ENCODE data around the gene PKP4. TPM values are rescaled to one million over a fixed set of nuclear protein-coding genes. Genes with fewer than 3 reads are reported as not detected.
A peak's percentile ranks its signal among the peaks of the same experiment; 100 is the strongest.

Gene PKP4
- total RNA-seq, 8 experiments from 2014 or later = 17.8 to 43.0 (median 29.1) TPM

- in situ Hi-C loops (cut with MboI; ENCODE audit: low pct_unique_long_range_greater_than_20kb in 2 of 9, low sequenced_read_pairs in 9 of 9, unreplicated experiment in 9 of 9) = no loop called here
- 58 to 100% (median 84%) methylated on average over 1 to 2 of the region's 2 CpGs; no CpG with 5 or more reads in 2 of the 10 experiments for WGBS, 10 experiments
- H3K4me1 ChIP-seq (replicated peaks in 1 of 2) = no peaks in the 10 kb centered on the region
- H3K27ac ChIP-seq = no peak overlapping the region
- no peak overlapping the region for H3K4me3 ChIP-seq
- no peak for ATAC-seq (replicated peaks in 6 of 8)
These were observed 50.9 kb downstream of the PKP4 start for GRCh38 chr2:158507679-158508078.

GRCh38 chr2:158509928-158510797 is 53.4 kb downstream of the PKP4 start:
- H3K4me3 ChIP-seq = no peak overlapping the region
- in situ Hi-C loops (cut with MboI; ENCODE audit: low pct_unique_long_range_greater_than_20kb in 2 of 9, low sequenced_read_pairs in 9 of 9, unreplicated experiment in 9 of 9) = no loop called here
- peak in 5 of 8 experiments; percentile 31 to 75 (median 67) for ATAC-seq (replicated peaks in 6 of 8)

GRCh38 chr2:158510887-158511286 is 54.1 kb downstream of the PKP4 start:
- ATAC-seq (replicated peaks in 6 of 8) = no peak
- no peak overlapping the region for H3K27ac ChIP-seq
- in situ Hi-C loops (cut with MboI; ENCODE audit: low pct_unique_long_range_greater_than_20kb in 2 of 9, low sequenced_read_pairs in 9 of 9, unreplicated experiment in 9 of 9) = no loop called here
- WGBS, 10 experiments = 98 to 100% methylated on average over 5 of the region's 8 CpGs; no CpG with 5 or more reads in 8 of the 10 experiments
- H3K4me1 ChIP-seq (replicated peaks in 1 of 2) = no peaks in the 10 kb centered on the region
- no peak overlapping the region for H3K4me3 ChIP-seq

More at GRCh38 chr2:158509928-158510797, 53.4 kb downstream of the PKP4 start:
- Histone ChIP-seq H3K4me1 (replicated peaks in 1 of 2) (no peaks in the 10 kb centered on the region), H3K27ac (no peak overlapping the region)
- whole genome bisulfite sequencing, 10 experiments = 0 to 100% (median 92%) methylated on average over 1 to 2 of the region's 2 CpGs; no CpG with 5 or more reads in 2 of the 10 experiments

- no peak for ATAC-seq (replicated peaks in 6 of 8)
- H3K4me1 ChIP-seq (replicated peaks in 1 of 2) = no peaks in the 10 kb centered on the region
- H3K4me3 ChIP-seq = no peak overlapping the region
- no peak overlapping the region for H3K27ac ChIP-seq
- in situ Hi-C loops (cut with MboI; ENCODE audit: low pct_unique_long_range_greater_than_20kb in 2 of 9, low sequenced_read_pairs in 9 of 9, unreplicated experiment in 9 of 9) = no loop called here
These were observed 55.0 kb downstream of the PKP4 start for GRCh38 chr2:158511706-158512105.

GRCh38 chr2:158512323-158512722 is 55.6 kb downstream of the PKP4 start:
- H3K27ac ChIP-seq = no peak overlapping the region

GRCh38 chr2:158513841-158514240 is 57.1 kb downstream of the PKP4 start:
- in situ Hi-C loops (cut with MboI; ENCODE audit: low pct_unique_long_range_greater_than_20kb in 2 of 9, low sequenced_read_pairs in 9 of 9, unreplicated experiment in 9 of 9) = no loop called here
- peak in 3 of 8 experiments; percentile 37 to 51 (median 38) for ATAC-seq (replicated peaks in 6 of 8)
- Histone ChIP-seq H3K4me1 (replicated peaks in 1 of 2) (no peaks in the 10 kb centered on the region), H3K27ac (no peak overlapping the region), H3K4me3 (no peak overlapping the region)
- 43 to 100% (median 91%) methylated on average over 2 to 5 of the region's 5 CpGs for WGBS, 10 experiments

More at GRCh38 chr2:158512323-158512722, 55.6 kb downstream of the PKP4 start:
- ATAC-seq (replicated peaks in 6 of 8) = no peak
- Histone ChIP-seq H3K4me1 (replicated peaks in 1 of 2) (no peaks in the 10 kb centered on the region), H3K4me3 (no peak overlapping the region)
- in situ Hi-C loops (cut with MboI; ENCODE audit: low pct_unique_long_range_greater_than_20kb in 2 of 9, low sequenced_read_pairs in 9 of 9, unreplicated experiment in 9 of 9) = no loop called here
- WGBS, 10 experiments = 67 to 100% (median 100%) methylated on average over 1 of the region's 1 CpG; no CpG with 5 or more reads in 3 of the 10 experiments

- in situ Hi-C loops (cut with MboI; ENCODE audit: low pct_unique_long_range_greater_than_20kb in 2 of 9, low sequenced_read_pairs in 9 of 9, unreplicated experiment in 9 of 9) = no loop called here
- no peaks in the 10 kb centered on the region for H3K4me1 ChIP-seq (replicated peaks in 1 of 2)
- 40 to 100% (median 100%) methylated on average over 1 to 3 of the region's 3 CpGs; no CpG with 5 or more reads in 5 of the 10 experiments for WGBS, 10 experiments
- peak in 3 of 8 experiments; percentile 52 to 84 (median 65) for ATAC-seq (replicated peaks in 6 of 8)
- H3K27ac ChIP-seq = no peak overlapping the region
- H3K4me3 ChIP-seq = no peak overlapping the region
These were observed 61.3 kb downstream of the PKP4 start for GRCh38 chr2:158518084-158518483.

- in situ Hi-C loops (cut with MboI; ENCODE audit: low pct_unique_long_range_greater_than_20kb in 2 of 9, low sequenced_read_pairs in 9 of 9, unreplicated experiment in 9 of 9) = no loop called here
- H3K27ac ChIP-seq = no peak overlapping the region
- no peaks in the 10 kb centered on the region for H3K4me1 ChIP-seq (replicated peaks in 1 of 2)
- no peak for ATAC-seq (replicated peaks in 6 of 8)
- WGBS, 10 experiments = 80 to 100% (median 100%) methylated on average over 1 to 2 of the region's 2 CpGs; no CpG with 5 or more reads in 2 of the 10 experiments
- H3K4me3 ChIP-seq = no peak overlapping the region
These were observed 62.7 kb downstream of the PKP4 start for GRCh38 chr2:158519481-158519880.

- 39 to 100% (median 95%) methylated on average over 1 to 4 of the region's 4 CpGs; no CpG with 5 or more reads in 1 of the 10 experiments for WGBS, 10 experiments
- in situ Hi-C loops (cut with MboI; ENCODE audit: low pct_unique_long_range_greater_than_20kb in 2 of 9, low sequenced_read_pairs in 9 of 9, unreplicated experiment in 9 of 9) = no loop called here
- no peak overlapping the region for H3K4me3 ChIP-seq
- ATAC-seq (replicated peaks in 6 of 8) = peak in 3 of 8 experiments; percentile 48 to 94 (median 91)
- H3K4me1 ChIP-seq (replicated peaks in 1 of 2) = no peaks in the 10 kb centered on the region
- H3K27ac ChIP-seq = no peak overlapping the region
These were observed 72.9 kb downstream of the PKP4 start for GRCh38 chr2:158529379-158530259.

- WGBS, 10 experiments = 57 to 100% (median 100%) methylated on average over 1 of the region's 1 CpG; no CpG with 5 or more reads in 4 of the 10 experiments
- ATAC-seq (replicated peaks in 6 of 8) = no peak
- no peak overlapping the region for H3K27ac ChIP-seq
- in situ Hi-C loops (cut with MboI; ENCODE audit: low pct_unique_long_range_greater_than_20kb in 2 of 9, low sequenced_read_pairs in 9 of 9, unreplicated experiment in 9 of 9) = no loop called here
- no peak overlapping the region for H3K4me3 ChIP-seq
- no peaks in the 10 kb centered on the region for H3K4me1 ChIP-seq (replicated peaks in 1 of 2)
These were observed 74.1 kb downstream of the PKP4 start for GRCh38 chr2:158530829-158531228.

- no peaks in the 10 kb centered on the region for H3K4me1 ChIP-seq (replicated peaks in 1 of 2)
These were observed 76.3 kb downstream of the PKP4 start for GRCh38 chr2:158533009-158533408.

GRCh38 chr2:158539176-158540005 is 82.6 kb downstream of the PKP4 start:
- in situ Hi-C loops (cut with MboI; ENCODE audit: low pct_unique_long_range_greater_than_20kb in 2 of 9, low sequenced_read_pairs in 9 of 9, unreplicated experiment in 9 of 9) = no loop called here
- Histone ChIP-seq H3K27ac (no peak overlapping the region), H3K4me1 (replicated peaks in 1 of 2) (no peaks in the 10 kb centered on the region), H3K4me3 (no peak overlapping the region)
- 63 to 100% (median 92%) methylated on average over 1 to 3 of the region's 3 CpGs; no CpG with 5 or more reads in 2 of the 10 experiments for WGBS, 10 experiments
- peak in 3 of 8 experiments; percentile 47 to 95 (median 85) for ATAC-seq (replicated peaks in 6 of 8)

More at GRCh38 chr2:158533009-158533408, 76.3 kb downstream of the PKP4 start:
- WGBS, 10 experiments = 86 to 100% (median 93%) methylated on average over 1 to 5 of the region's 5 CpGs; no CpG with 5 or more reads in 2 of the 10 experiments
- no peak for ATAC-seq (replicated peaks in 6 of 8)
- in situ Hi-C loops (cut with MboI; ENCODE audit: low pct_unique_long_range_greater_than_20kb in 2 of 9, low sequenced_read_pairs in 9 of 9, unreplicated experiment in 9 of 9) = no loop called here
- H3K4me3 ChIP-seq = no peak overlapping the region
- no peak overlapping the region for H3K27ac ChIP-seq

Measured in motor neuron (in vitro differentiated cells).